GM12878 (cell line): ENCODE results near the gene NUP210. TPM values are rescaled to one million over a fixed set of nuclear protein-coding genes. Genes with fewer than 3 reads are reported as not detected.

Experiments used
- ATAC-seq: fragments of 200-7000 bp; cut with Tn5 transposase; 3 replicates; pipeline ENCODE4 v1.9.1; 2020; ENCODE audit warnings: mild to moderate bottlenecking, moderate library complexity
- BruUV-seq: library from RNA; stranded (reverse); fragments of 400-500 nt; replicated peaks from 2 replicates; lab custom pipeline; 2021; lab: Mats Ljungman, UMichigan
- CTCF ChIA-PET: fragments of 300-600 bp; sonication (Branson Sonifier 250); formaldehyde crosslinking; extraction: SDS; loops from one replicate; lab custom pipeline; 2021; ENCODE audit warnings: inconsistent platforms; lab: Yijun Ruan, JAX
- POLR2A ChIA-PET: fragments of 350-600 bp; formaldehyde crosslinking; extraction: SDS; loops from one replicate; lab custom pipeline; 2021; ENCODE audit warnings: inconsistent platforms; lab: Charles Lee
- RAD21 ChIA-PET: fragments of 300-600 bp; sonication (Branson Sonifier 250); formaldehyde crosslinking; loops from one replicate; lab custom pipeline; 2023; ENCODE audit warnings: antibody characterized with exemption; ENCODE audit not compliant: unreplicated experiment; lab: Charles Lee
- SMC1A ChIA-PET: fragments of 300-600 bp; sonication (Branson Sonifier 250); formaldehyde crosslinking; loops from one replicate; lab custom pipeline; 2023; ENCODE audit not compliant: unreplicated experiment, uncharacterized antibody; lab: Charles Lee
- DNase-seq: peaks from one replicate; pipeline ENCODE4 v3.0.0-alpha.2; 2011; ENCODE audit warnings: low read depth, low spot score
- FAIRE-seq: peaks from 3 replicates; lab custom pipeline; 2011; peaks lifted over from hg19 to GRCh38; lab: Jason Lieb, UNC
- H2AFZ ChIP-seq: 2 replicates; pipeline ENCODE4 v1.6.0; 2011; ENCODE audit warnings: low read depth, low read length, control low read depth; ENCODE audit not compliant: control insufficient read depth
- H3K27ac ChIP-seq: 2 replicates; pipeline ENCODE4 v1.5.1; 2011; ENCODE audit warnings: control low read depth; ENCODE audit not compliant: control insufficient read depth, insufficient read depth
- H3K27me3 ChIP-seq, 2 experiments: replicated peaks in 1 of 2; 2 replicates each; pipeline versions ENCODE4 v1.6.0 to v1.6.1; 2011; ENCODE audit warnings: low read length in 1 of 2; ENCODE audit not compliant: control insufficient read depth in 2 of 2, insufficient read depth in 2 of 2
- H3K36me3 ChIP-seq, 2 experiments: 2 replicates each; pipeline ENCODE4 v1.5.1; 2011; ENCODE audit warnings: low read length in 1 of 2; ENCODE audit not compliant: control insufficient read depth in 2 of 2, insufficient read depth in 2 of 2
- H3K4me1 ChIP-seq: 2 replicates; pipeline ENCODE4 v1.6.1; 2011; ENCODE audit warnings: mild to moderate bottlenecking, low read length, moderate library complexity, mixed read lengths; ENCODE audit not compliant: control insufficient read depth, insufficient read depth
- H3K4me2 ChIP-seq: 2 replicates; pipeline ENCODE4 v1.6.0; 2011; ENCODE audit warnings: control low read depth; ENCODE audit not compliant: control insufficient read depth, insufficient read depth
- H3K4me3 ChIP-seq: fragments of 200-600 bp; sonication (generic); 2 replicates; pipeline ENCODE4 v1.5.1; 2016
- H3K79me2 ChIP-seq: 2 replicates; pipeline ENCODE4 v1.6.0; 2011; ENCODE audit warnings: low read length; ENCODE audit not compliant: control insufficient read depth, insufficient read depth
- H3K9ac ChIP-seq: 2 replicates; pipeline ENCODE4 v1.8.0; 2011; ENCODE audit warnings: low read length, control low read depth, mixed read lengths; ENCODE audit not compliant: control insufficient read depth, insufficient read depth
- H3K9me3 ChIP-seq: replicated peaks from 3 replicates; pipeline ENCODE4 v1.5.1; 2011; ENCODE audit warnings: mild to moderate bottlenecking, low read length; ENCODE audit not compliant: control insufficient read depth, insufficient read depth
- H4K20me1 ChIP-seq: 2 replicates; pipeline ENCODE4 v1.6.0; 2011; ENCODE audit not compliant: control insufficient read depth, insufficient read depth
- EP300 ChIP-seq, 2 experiments: fragments of 150-350 bp in 1 of 2; IDR thresholded peaks; 2 replicates each; pipeline ENCODE4 v1.6.1; 2011 to 2012; ENCODE audit warnings: low read depth in 2 of 2, low read length in 2 of 2, borderline replicate concordance in 1 of 2, improper control_type of control experiment in 1 of 2, inconsistent platforms in 1 of 2; ENCODE audit not compliant: control insufficient read depth in 1 of 2
- FOXK2 ChIP-seq: fragments of 450-650 bp; IDR thresholded peaks from 2 replicates; pipeline ENCODE4 v1.6.1; 2017; ENCODE audit warnings: mild to moderate bottlenecking, moderate library complexity
- IRF4 ChIP-seq: IDR thresholded peaks from 2 replicates; pipeline ENCODE4 v1.6.1; 2011; ENCODE audit warnings: low read depth, low read length
- SMARCA5 ChIP-seq: fragments of 450-650 bp; IDR thresholded peaks from 2 replicates; pipeline ENCODE4 v1.6.1; 2017; ENCODE audit warnings: mild to moderate bottlenecking
- TBL1XR1 ChIP-seq: IDR thresholded peaks from 2 replicates; pipeline ENCODE4 v1.6.1; 2012; ENCODE audit warnings: low read depth, low read length, improper control_type of control experiment
- ZNF384 ChIP-seq: IDR thresholded peaks from 2 replicates; pipeline ENCODE4 v1.6.1; 2012; ENCODE audit warnings: low read depth, mild to moderate bottlenecking, low read length, improper control_type of control experiment, borderline replicate concordance
- ZZZ3 ChIP-seq: IDR thresholded peaks from 2 replicates; pipeline ENCODE4 v1.6.1; 2011; ENCODE audit warnings: low read depth; ENCODE audit not compliant: control insufficient read depth, insufficient read length
- WGBS: methylation state at CpG from one replicate; pipeline ENCODE4 v1.1.6; 2016; ENCODE audit warnings: low lambda C conversion rate; ENCODE audit not compliant: insufficient replicate concordance, insufficient coverage; ENCODE audit errors: missing lambda C conversion rate; 5-methylcytosine and 5-hydroxymethylcytosine counted together
- in situ Hi-C: fragments of 300-500 bp; cut with MboI; formaldehyde crosslinking; loops from 9 replicates; pipeline ENCODE4 v1.14.3; 2018; ENCODE audit warnings: mixed read lengths
- intact Hi-C: fragments of 100-400 bp; cut with micrococcal nuclease; formaldehyde crosslinking; loops from one replicate; pipeline ENCODE4 v1.14.2; 2022; ENCODE audit not compliant: unreplicated experiment
- polyA plus RNA-seq, 11 experiments: library from polyadenylated mRNA; depleted of rRNA in 4 of 11; unstranded in 6 of 11; stranded (reverse) in 5 of 11; fragments of >200 nt; fragmentation: Nextera tagmentation in 4 of 11; fragmentation: Illumina TruSeq in 1 of 11; extraction: Ambion mirVana in 4 of 11; extraction: Trizol in 1 of 11; gene quantifications; 1 replicate in 1 of 11; 2 replicates in 10 of 11; pipeline versions ENCODE4 v1.2.1 to v1.2.3, GENCODE V29; 2011 to 2016; ENCODE audit warnings: inconsistent platforms in 2 of 11, missing spikeins in 2 of 11, low read depth in 1 of 11
- total RNA-seq, 4 experiments: library from RNA; depleted of rRNA in 3 of 4; stranded (reverse); fragments of >200 nt in 3 of 4; fragmentation: Illumina TruSeq in 1 of 4; extraction: Trizol in 1 of 4; gene quantifications; 2 replicates each; pipeline versions ENCODE4 v1.2.1 to v1.2.3, GENCODE V29; 2013 to 2021
- TF ChIP-seq, protein P1 (sequence below): fragments of 450-650 bp; IDR thresholded peaks from 2 replicates; pipeline ENCODE4 v1.6.1; 2017; ENCODE audit warnings: mild to moderate bottlenecking

Gene NUP210
- total and polyA plus RNA-seq, 10 of the 15 experiments (the other 5 are each of a cell fraction or from before 2014, with no cell fraction given) = 2.9 to 150 (median 76.0) TPM

DNA sequence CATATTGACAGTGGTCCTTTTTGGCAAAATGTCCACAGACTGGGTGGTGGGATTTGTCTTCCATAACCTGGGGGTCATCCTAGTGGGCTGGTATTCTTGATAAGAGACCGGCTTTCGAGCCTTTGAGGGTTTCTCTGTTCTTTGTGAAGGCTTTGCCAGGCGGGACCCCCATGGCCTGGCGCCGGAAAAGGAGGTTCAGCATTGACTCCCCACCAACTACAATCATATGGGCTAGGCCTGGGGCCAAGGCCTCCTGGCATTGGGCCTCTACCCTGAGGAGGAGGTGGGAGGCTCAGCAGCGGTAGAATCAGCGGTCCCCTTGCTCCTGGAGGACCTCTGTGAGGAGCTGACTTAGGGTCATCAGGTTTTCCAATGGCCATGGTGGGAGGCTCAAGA, 40.2 kb upstream of the NUP210 start:
- H3K79me2 ChIP-seq = no peaks in the 10 kb centered on the region
- BruUV-seq = no TSS peak
- in situ Hi-C loops = no loop called here

GRCh38 chr3:13459605-13460340, 39.7 kb upstream of the NUP210 start:
- WGBS = 55% methylated on average over 9 of the region's 9 CpGs
- H3K36me3 ChIP-seq = no peaks in the 10 kb centered on the region
- no peaks in the 10 kb centered on the region for H3K79me2 ChIP-seq
- H3K4me2 ChIP-seq = no peak overlapping the region
- H3K9me3 ChIP-seq = no peaks in the 10 kb centered on the region
- H3K9ac ChIP-seq = no peak overlapping the region
- ChIA-PET POLR2A (interaction anchor here (0.6 kb wide), 1 partner anchor 695 kb away, joined by 3 read pairs; no protein-coding TSS in a partner anchor), SMC1A (interaction anchor here (2.2 kb wide), 1 partner anchor 259 kb away, joined by 7 read pairs; no protein-coding TSS in a partner anchor), RAD21 (interaction anchor here (1.9 to 2.6 kb wide), 2 partner anchors 8 to 368 kb away, joined by 9 to 16 read pairs; no protein-coding TSS in a partner anchor), CTCF (interaction anchor here (1.5 to 4.5 kb wide), 4 partner anchors 20 to 367 kb away, joined by 3 to 56 read pairs (median 10); partner anchors contain the start of gene HDAC11)
- in situ Hi-C loops (no loop called here), intact Hi-C loops (loop anchor here (10.0 kb wide), 2 partner anchors 225 to 445 kb away; no protein-coding TSS in a partner anchor)
- ATAC-seq = no peak
- H3K4me3 ChIP-seq = no peak overlapping the region
- no peak overlapping the region for H3K27ac ChIP-seq
- H2AFZ ChIP-seq = no peak overlapping the region
- H4K20me1 ChIP-seq = no peaks in the 10 kb centered on the region
- DNase-seq = no peak
- no peaks in the 10 kb centered on the region for H3K4me1 ChIP-seq
- BruUV-seq = no TSS peak
- TF ChIP-seq, protein P1, sequence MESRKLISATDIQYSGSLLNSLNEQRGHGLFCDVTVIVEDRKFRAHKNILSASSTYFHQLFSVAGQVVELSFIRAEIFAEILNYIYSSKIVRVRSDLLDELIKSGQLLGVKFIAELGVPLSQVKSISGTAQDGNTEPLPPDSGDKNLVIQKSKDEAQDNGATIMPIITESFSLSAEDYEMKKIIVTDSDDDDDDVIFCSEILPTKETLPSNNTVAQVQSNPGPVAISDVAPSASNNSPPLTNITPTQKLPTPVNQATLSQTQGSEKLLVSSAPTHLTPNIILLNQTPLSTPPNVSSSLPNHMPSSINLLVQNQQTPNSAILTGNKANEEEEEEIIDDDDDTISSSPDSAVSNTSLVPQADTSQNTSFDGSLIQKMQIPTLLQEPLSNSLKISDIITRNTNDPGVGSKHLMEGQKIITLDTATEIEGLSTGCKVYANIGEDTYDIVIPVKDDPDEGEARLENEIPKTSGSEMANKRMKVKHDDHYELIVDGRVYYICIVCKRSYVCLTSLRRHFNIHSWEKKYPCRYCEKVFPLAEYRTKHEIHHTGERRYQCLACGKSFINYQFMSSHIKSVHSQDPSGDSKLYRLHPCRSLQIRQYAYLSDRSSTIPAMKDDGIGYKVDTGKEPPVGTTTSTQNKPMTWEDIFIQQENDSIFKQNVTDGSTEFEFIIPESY = no peak
- TF ChIP-seq ZNF384 (no peak), ZZZ3 (no peak), FOXK2 (no peak), SMARCA5 (no peak)
- TF ChIP-seq, all 136 proteins: peak for 0
- H3K27me3 ChIP-seq = no peaks in the 10 kb centered on the region; a peak in 2 of 4 replicates
- no peak for FAIRE-seq

More for the DNA sequence above, 40.2 kb upstream of the NUP210 start:
- WGBS = 54% methylated on average over 7 of the region's 7 CpGs
- FAIRE-seq = no peak
- H4K20me1 ChIP-seq = no peaks in the 10 kb centered on the region
- no peak overlapping the region for H3K9ac ChIP-seq
- H3K4me2 ChIP-seq = no peak overlapping the region
- TF ChIP-seq IRF4 (no peak), EP300 (IDR thresholded peaks at IDR 0.05; ENCODE audit: borderline replicate concordance in 1 of 2, control insufficient read depth in 1 of 2, low read depth in 2 of 2, low read length in 2 of 2) (no peak), TBL1XR1 (no peak)
- no peaks in the 10 kb centered on the region for H3K36me3 ChIP-seq
- ChIA-PET RAD21 (interaction anchor here (1.1 to 2.6 kb wide), 5 partner anchors 9 to 368 kb away, joined by 3 to 16 read pairs (median 6); partner anchors contain the start of gene HDAC11), POLR2A (interaction anchor here (0.6 kb wide), 1 partner anchor 695 kb away, joined by 3 read pairs; no protein-coding TSS in a partner anchor), SMC1A (interaction anchor here (1.1 to 3.5 kb wide), 4 partner anchors 128 to 368 kb away, joined by 3 to 17 read pairs (median 6); no protein-coding TSS in a partner anchor), CTCF (interaction anchor here (0.9 to 4.5 kb wide), 9 partner anchors 8 to 374 kb away, joined by 3 to 56 read pairs (median 5); partner anchors contain the start of gene HDAC11)
- H3K9me3 ChIP-seq = no peaks in the 10 kb centered on the region
- no peak overlapping the region for H3K4me3 ChIP-seq
- H2AFZ ChIP-seq = no peak overlapping the region
- H3K27ac ChIP-seq = no peak overlapping the region
- H3K4me1 ChIP-seq = no peaks in the 10 kb centered on the region
- no peaks in the 10 kb centered on the region; a peak in 4 of 4 replicates for H3K27me3 ChIP-seq
- intact Hi-C loops = no loop called here
- no peak for ATAC-seq
- DNase-seq = no peak
